ENCODE measurements around the gene GLA. TPM values are rescaled to one million over a fixed set of nuclear protein-coding genes. Genes with fewer than 3 reads are reported as not detected.

GLA gene
- total and polyA plus RNA-seq, 9 of the 15 experiments (the other 6 are each of a cell fraction or from before 2014, with no cell fraction given) = 41.7 to 146 (median 73.8) TPM

DNA sequence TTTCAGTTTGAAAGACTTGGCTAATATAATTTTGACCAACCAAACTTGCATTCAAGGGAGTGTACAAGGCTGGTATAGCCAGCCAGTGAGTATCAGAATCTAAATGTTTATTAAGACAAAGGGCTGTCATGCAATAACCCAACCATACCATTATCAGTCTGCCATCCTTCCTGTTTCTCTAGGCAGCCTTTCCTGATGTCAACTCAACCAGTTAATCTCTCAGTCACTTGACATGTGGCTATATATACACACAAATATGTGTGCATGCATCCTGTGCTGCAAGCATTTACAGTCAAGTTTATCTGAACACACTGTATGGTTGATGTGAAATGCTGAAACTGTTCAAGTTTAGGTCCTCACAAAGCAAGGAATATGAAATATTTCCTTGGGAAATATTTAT, 38.9 kb downstream of the GLA start:
- BruUV-seq (replicated peaks) = no TSS peak
- intact Hi-C loops (cut with micrococcal nuclease) = no loop called here
- Histone ChIP-seq H3K4me1 (replicated peaks in 1 of 2; ENCODE audit: control insufficient read depth in 2 of 2, insufficient read depth in 2 of 2, low read length in 2 of 2) (no peaks in the 10 kb centered on the region), H3K4me2 (ENCODE audit: insufficient read depth, low read length) (no peak overlapping the region), H3K27ac (ENCODE audit: extremely low read depth, low read depth, low read length) (no peak overlapping the region), H3K79me2 (ENCODE audit: control insufficient read depth, insufficient read depth, low read length) (no peaks in the 10 kb centered on the region), H3K4me3 (no peak overlapping the region), H3K9me3 (replicated peaks; ENCODE audit: control insufficient read depth, insufficient read depth, low read depth, low read length) (no peaks in the 10 kb centered on the region), H3K9me1 (ENCODE audit: control insufficient read depth, insufficient read depth, low read length) (no peaks in the 10 kb centered on the region), H2AFZ (ENCODE audit: low read depth, low read length) (no peak overlapping the region), H3K9ac (ENCODE audit: insufficient read depth in 1 of 2, low read depth in 2 of 2, low read length in 2 of 2) (no peak overlapping the region), H3K36me3 (ENCODE audit: control insufficient read depth, insufficient read depth, low read length) (peaks cover 50% of the 10 kb centered on the region), H4K20me1 (replicated peaks; ENCODE audit: control insufficient read depth, insufficient read depth, low read length) (no peaks in the 10 kb centered on the region), H3K27me3 (ENCODE audit: control insufficient read depth in 2 of 2, insufficient read depth in 2 of 2, low read length in 2 of 2) (no peaks in the 10 kb centered on the region)
- FAIRE-seq (no peak), ATAC-seq (no peak), DNase-seq (ENCODE audit: extremely low read depth in 1 of 4, low spot score in 3 of 4) (no peak)
- ChIA-PET POLR2A (interaction anchor here (1.7 kb wide), 1 partner anchor 19 kb away, joined by 6 read pairs; the partner anchor contains the start of gene TIMM8A), CTCF (ENCODE audit: low intra/inter-chr PET ratio) (no interaction called here)
- TF ChIP-seq SAFB (IDR thresholded peaks at IDR 0.05; ENCODE audit: borderline replicate concordance, low read depth, low read length) (no peak), ZSCAN32 (CRISPR knock-in tag; IDR thresholded peaks at IDR 0.05) (no peak), ILF3 (IDR thresholded peaks at IDR 0.05; ENCODE audit: borderline replicate concordance) (no peak)
- TF ChIP-seq, protein P1, sequence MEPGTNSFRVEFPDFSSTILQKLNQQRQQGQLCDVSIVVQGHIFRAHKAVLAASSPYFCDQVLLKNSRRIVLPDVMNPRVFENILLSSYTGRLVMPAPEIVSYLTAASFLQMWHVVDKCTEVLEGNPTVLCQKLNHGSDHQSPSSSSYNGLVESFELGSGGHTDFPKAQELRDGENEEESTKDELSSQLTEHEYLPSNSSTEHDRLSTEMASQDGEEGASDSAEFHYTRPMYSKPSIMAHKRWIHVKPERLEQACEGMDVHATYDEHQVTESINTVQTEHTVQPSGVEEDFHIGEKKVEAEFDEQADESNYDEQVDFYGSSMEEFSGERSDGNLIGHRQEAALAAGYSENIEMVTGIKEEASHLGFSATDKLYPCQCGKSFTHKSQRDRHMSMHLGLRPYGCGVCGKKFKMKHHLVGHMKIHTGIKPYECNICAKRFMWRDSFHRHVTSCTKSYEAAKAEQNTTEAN (CRISPR knock-in tag; IDR thresholded peaks at IDR 0.05) = no peak
- in situ Hi-C loops (cut with MboI) = no loop called here

DNA sequence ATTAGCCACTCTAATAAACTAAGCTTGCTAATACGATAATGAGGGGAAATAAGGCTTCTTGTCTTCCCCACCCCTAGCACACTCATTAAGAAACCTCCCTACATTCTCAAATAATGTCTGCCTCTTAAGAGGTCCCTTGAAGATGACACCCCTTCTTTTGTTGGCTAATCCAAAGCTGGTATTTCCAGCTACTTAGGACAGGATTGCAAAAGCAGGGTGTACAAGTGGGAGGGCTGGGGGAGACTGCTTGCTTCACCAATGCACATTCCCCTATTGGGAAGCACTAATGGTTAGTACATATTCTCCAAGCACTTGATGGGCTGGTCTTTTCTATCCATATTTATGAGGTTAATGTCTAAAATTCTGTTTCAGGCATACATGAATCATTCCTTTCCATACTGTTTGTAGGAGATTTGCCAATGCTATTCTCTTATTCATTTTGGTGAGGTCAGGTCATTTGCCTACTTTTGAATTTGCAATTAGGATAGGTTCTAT, 42.4 kb downstream of the GLA start:
- no peak overlapping the region for H2AFZ ChIP-seq (ENCODE audit: low read depth, low read length)
- 100% methylated on average over 1 of the region's 1 CpG for WGBS (ENCODE audit: insufficient coverage, low coverage, missing lambda C conversion rate)
- no peaks in the 10 kb centered on the region for H3K79me2 ChIP-seq (ENCODE audit: control insufficient read depth, insufficient read depth, low read length)
- H3K9me3 ChIP-seq (replicated peaks; ENCODE audit: control insufficient read depth, insufficient read depth, low read depth, low read length) = no peaks in the 10 kb centered on the region
- ChIA-PET POLR2A (interaction anchor here (0.7 kb wide), 1 partner anchor 18 kb away, joined by 4 read pairs; no protein-coding TSS in a partner anchor), CTCF (ENCODE audit: low intra/inter-chr PET ratio) (no interaction called here)
- in situ Hi-C loops (cut with MboI) = no loop called here
- ATAC-seq = no peak
- H3K4me3 ChIP-seq = no peak overlapping the region
- no peak overlapping the region for H3K4me2 ChIP-seq (ENCODE audit: insufficient read depth, low read length)
- no peaks in the 10 kb centered on the region for H3K9me1 ChIP-seq (ENCODE audit: control insufficient read depth, insufficient read depth, low read length)
- H4K20me1 ChIP-seq (replicated peaks; ENCODE audit: control insufficient read depth, insufficient read depth, low read length) = no peaks in the 10 kb centered on the region
- no peak overlapping the region for H3K27ac ChIP-seq (ENCODE audit: extremely low read depth, low read depth, low read length)
- BruUV-seq (replicated peaks) = no TSS peak
- H3K9ac ChIP-seq (ENCODE audit: insufficient read depth in 1 of 2, low read depth in 2 of 2, low read length in 2 of 2) = no peak overlapping the region
- FAIRE-seq = no peak
- H3K4me1 ChIP-seq (replicated peaks in 1 of 2; ENCODE audit: control insufficient read depth in 2 of 2, insufficient read depth in 2 of 2, low read length in 2 of 2) = peaks cover 0 to 4% of the 10 kb centered on the region in 2 experiments; a peak in 3 of 5 replicates
- H3K27me3 ChIP-seq (ENCODE audit: control insufficient read depth in 2 of 2, insufficient read depth in 2 of 2, low read length in 2 of 2) = no peaks in the 10 kb centered on the region
- DNase-seq (ENCODE audit: extremely low read depth in 1 of 4, low spot score in 3 of 4) = no peak
- intact Hi-C loops (cut with micrococcal nuclease) = no loop called here
- peaks cover 57% of the 10 kb centered on the region for H3K36me3 ChIP-seq (ENCODE audit: control insufficient read depth, insufficient read depth, low read length)
- TF ChIP-seq ARID2 (IDR thresholded peaks at IDR 0.05) (no peak), FIP1L1 (IDR thresholded peaks at IDR 0.05; ENCODE audit: low read depth, low read length, poor library complexity, severe bottlenecking) (no peak), ZNF57 (CRISPR knock-in tag; IDR thresholded peaks at IDR 0.05) (no peak), ZNF354B (CRISPR knock-in tag; IDR thresholded peaks at IDR 0.05) (no peak), MTF1 (CRISPR knock-in tag; IDR thresholded peaks at IDR 0.05; ENCODE audit: borderline replicate concordance) (no peak), FOXK2 (conservative IDR thresholded peaks at IDR 0.05 in 1 of 2, IDR thresholded peaks at IDR 0.05 in 1 of 2; ENCODE audit: low read depth in 2 of 2) (no peak), ZNF507 (tag; conservative IDR thresholded peaks at IDR 0.05) (no peak), ZSCAN29 (IDR thresholded peaks at IDR 0.05) (no peak), SOX6 (IDR thresholded peaks at IDR 0.05) (no peak), ELF1 (tag; IDR thresholded peaks at IDR 0.05) (no peak), SP2 (IDR thresholded peaks at IDR 0.05; ENCODE audit: extremely low read depth, low read depth, low read length, poor library complexity, severe bottlenecking) (no peak)
- TF ChIP-seq, protein P2, sequence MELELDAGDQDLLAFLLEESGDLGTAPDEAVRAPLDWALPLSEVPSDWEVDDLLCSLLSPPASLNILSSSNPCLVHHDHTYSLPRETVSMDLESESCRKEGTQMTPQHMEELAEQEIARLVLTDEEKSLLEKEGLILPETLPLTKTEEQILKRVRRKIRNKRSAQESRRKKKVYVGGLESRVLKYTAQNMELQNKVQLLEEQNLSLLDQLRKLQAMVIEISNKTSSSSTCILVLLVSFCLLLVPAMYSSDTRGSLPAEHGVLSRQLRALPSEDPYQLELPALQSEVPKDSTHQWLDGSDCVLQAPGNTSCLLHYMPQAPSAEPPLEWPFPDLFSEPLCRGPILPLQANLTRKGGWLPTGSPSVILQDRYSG (tag; conservative IDR thresholded peaks at IDR 0.05; ENCODE audit: low read depth) = no peak

Measured in K562 (cell line).